Cortex of kidney (tissue), 1 donor: ENCODE data around the gene MAST3.
"Not testable (repeated sequence)": the region's sequence is repeated elsewhere in the genome, so short reads cannot be mapped to it uniquely, and the experiment has no call there.

Experiments used
- DNase-seq: peaks from one replicate; lab custom pipeline; 2025; lab: John Stamatoyannopoulos, UW

The MAST3 gene

GRCh38 chr19:18086590-18087138, 10.9 kb upstream of the MAST3 start, which contains the start of gene IL12RB1:
Gene IL12RB1 (minus strand): TSS chr19:18086934. CDS start chr19:18086823, 111 bp downstream.
- no peak for DNase-seq

DNA sequence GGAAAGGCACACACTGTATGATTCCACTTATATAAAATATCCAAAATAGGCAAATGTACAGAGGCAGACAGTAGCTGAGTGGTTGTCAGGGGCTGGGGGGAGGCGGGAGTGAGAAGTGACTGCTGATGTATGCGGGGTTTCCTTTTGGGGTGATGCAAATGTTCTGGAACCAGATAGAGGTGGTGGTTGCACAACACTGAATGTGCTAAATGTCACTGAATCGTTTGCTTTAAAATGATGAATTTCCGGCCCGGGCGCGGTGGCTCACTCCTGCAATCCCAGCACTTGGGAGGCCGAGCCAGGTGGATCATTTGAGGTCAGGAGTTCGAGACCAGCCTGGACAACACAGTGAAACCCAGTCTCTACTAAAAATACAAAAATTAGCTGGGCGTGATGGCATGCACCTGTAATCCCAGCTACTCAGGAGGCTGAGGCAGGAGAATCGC, 8.5 kb upstream of the MAST3 start:
- not testable (repeated sequence) for DNase-seq

GRCh38 chr19:18089726-18090125, 7.9 kb upstream of the MAST3 start:
- DNase-seq, result no peak

- no peak for DNase-seq
These were observed 6.9 kb upstream of the MAST3 start for GRCh38 chr19:18090545-18091216.

DNA sequence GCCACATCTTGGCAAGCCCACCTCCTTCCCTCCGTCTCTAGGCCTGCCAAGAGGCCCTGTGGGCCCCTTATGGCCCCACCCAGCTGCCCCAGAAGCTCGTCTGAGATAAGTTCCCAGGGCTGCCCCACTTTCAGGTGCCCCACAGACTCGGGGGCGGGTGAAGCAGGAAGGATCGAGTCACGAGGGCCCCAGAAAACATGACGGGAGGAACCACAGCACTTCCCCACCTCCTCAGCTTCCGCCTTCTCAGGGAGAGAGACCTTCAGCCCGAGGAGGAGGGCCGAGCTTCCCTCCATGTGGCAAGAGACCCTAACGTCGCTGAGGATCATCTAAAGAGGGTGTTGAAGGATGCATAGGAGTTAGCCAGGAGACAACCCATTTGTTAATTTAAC, 6.4 kb upstream of the MAST3 start:
- no peak for DNase-seq

DNA sequence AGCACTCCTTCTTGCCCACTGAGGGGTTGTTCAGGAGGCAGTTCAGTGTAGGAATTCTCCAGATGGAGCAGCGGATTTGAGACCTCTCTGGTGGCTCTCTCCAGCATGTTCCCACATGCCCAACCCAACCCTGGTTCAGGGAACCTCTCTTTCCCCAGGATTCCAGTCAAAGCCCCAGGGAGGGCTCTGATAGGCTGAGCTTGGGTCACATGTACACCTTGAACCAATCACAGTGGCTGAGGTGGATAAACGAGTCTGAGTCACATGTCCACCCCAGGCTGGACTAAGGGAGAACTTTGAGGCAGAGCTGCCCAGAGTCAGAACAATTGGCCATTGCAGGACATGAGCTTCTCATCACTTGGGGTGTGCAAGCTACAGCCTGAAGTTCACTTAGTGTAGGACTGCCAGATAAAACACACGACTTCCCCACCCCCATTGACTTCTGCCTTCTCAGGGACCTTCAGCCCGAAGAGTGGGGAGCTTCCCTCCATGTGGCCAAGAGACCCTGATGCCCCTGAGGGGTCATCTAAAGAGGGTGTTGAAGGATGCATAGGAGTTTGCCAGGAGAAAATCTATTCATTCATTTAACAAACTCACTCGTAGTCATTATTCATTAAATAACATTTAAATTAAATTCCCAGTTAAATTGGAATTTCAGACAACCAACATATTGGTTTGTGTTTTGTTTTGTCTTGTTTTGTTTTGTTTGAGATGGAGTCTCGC, 4.0 kb upstream of the MAST3 start:
- DNase-seq, result no peak

DNA sequence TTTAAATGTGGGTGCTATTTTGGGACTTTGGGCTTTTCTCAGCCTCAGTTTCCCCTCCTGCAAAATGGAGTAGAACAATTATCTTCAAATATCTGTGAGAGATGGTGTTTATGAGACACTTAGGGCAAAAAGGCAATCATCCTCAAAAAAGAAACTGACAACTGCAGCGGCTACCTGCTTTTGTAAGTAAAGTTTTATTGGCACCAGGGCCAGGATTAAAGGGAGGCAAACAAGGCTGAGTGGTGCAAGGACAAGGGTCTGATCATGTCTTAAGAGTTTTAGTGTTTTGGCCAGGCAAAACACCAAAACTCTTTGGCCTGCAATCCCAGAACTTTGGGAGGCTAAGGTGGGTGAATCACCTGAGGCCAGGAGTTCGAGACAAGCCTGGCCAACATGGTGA, 1.3 kb upstream of the MAST3 start:
- no peak for DNase-seq

GRCh38 chr19:18097993-18098890, 664 bp downstream of the MAST3 start:
- no peak for DNase-seq

DNA sequence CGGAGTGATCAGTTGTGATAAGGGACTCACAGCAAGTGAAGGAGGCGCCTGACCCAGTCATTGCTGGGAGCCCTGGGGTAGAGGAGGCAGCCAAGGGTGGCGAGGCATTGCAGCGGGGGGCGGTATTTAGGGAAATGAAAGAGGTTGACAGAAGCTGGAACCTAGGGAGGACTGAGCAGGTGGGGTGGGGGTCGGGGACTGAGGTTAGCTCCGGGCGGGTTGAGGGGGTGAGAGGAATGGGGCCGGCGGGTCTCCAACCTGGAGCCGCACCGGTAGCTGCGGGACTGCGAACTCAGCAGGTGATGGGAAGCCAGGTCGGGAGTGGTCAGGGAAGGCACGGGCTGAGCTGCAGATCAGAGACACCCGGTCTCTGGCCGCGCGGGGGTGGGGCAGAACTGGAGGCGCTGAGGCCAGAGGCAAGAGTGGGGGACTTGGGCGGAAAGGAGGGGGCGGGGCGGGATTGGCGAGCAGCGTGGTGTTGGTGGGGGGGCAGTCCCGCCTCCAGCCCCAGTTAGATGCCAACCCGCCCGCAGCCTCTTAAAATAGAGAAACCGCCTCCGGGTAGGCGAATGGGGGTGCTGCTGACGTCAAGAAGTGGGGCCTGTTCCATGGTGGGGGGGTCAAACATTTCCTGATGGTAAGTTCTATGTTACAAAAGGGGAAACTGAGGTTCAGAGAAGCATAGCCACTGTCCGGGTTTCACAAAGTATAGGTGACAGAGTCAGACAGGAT, 1.5 kb downstream of the MAST3 start:
- DNase-seq, result no peak

DNA sequence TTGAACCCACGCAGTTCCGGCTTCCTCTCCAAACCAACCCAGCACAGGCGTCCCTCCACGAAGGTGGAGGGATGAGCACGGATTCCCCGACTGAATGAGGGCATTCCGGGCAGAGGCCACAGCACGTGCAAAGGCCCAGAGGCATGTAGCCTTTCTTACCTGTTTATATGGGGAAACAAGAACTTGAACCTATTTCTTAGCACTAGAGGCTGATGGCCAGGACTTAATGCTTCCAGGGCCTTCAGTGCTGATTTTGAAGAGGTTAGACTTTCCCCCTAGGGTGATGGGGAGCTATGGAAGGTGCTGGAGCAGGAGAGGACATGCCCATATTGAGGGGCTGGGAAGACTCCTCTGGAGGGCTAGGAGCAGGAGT, 2.0 kb downstream of the MAST3 start:
- no peak for DNase-seq

DNA sequence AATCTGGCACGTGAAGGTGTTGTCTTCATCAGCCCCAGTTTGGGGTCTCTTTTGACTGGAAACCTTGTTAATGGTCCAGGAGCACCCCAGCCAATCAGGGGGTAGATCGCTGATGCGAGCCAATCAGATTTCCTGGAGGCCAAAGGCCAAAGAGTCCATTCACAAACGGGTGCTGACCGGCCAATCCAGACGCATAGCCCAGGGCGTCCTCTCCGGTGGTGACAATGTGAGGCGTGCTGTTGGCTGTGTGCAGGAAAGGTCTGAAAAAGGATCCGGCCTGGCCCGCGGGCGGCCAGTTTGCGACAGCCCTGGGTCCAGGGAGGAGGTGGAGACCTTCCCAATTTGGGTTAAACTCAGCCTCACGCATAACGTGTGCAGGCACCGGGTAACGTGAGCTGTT, 3.1 kb downstream of the MAST3 start:
- DNase-seq, result no peak

DNA sequence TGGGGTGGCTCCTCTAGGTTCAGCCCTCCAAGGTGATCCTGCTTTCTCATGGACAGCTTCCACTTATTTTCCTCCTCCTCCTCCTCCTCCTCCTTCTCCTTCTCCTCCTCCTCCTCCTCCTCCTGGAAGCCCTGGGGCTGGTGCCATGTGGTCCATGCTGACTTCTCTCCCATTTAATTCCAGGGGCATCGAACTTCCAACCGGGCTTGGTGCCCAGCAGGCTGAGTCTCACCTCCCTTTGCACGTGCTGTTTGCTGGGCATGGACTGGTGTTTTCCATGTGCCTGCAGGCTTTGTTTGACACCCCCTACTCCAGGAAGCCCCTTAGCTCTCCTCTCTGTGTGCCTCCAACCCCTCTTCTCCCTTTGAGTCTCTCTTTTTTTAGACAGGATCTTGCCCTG, 3.7 kb downstream of the MAST3 start:
- DNase-seq, result no peak

GRCh38 chr19:18102916-18103542, 5.5 kb downstream of the MAST3 start:
- no peak for DNase-seq

- no peak for DNase-seq
These were observed 7.2 kb downstream of the MAST3 start for GRCh38 chr19:18104793-18105131.

GRCh38 chr19:18105259-18105658, 7.7 kb downstream of the MAST3 start:
- DNase-seq, result not testable (repeated sequence)

DNA sequence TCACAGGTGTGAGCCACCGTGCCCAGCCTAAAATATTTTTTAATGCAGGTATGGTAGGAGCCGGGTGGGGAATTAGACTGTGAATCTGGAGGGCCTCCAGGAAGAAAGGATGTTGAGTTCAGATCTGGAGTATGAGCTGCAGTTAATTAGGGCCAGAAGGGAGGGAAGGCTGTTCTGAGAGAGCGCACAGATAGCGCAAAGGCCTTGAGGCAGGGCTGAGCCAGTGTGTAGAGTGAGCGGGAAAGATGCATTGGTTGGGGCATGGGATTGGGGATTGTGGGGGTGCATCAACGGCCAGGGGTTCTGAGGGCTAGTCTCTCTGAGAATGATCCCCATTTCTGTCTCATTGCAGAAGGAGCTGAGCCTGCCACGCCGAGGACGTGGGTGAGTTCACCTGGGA, 9.7 kb downstream of the MAST3 start:
- DNase-seq, result no peak

GRCh38 chr19:18108897-18109296, 11.3 kb downstream of the MAST3 start:
- DNase-seq, result no peak

DNA sequence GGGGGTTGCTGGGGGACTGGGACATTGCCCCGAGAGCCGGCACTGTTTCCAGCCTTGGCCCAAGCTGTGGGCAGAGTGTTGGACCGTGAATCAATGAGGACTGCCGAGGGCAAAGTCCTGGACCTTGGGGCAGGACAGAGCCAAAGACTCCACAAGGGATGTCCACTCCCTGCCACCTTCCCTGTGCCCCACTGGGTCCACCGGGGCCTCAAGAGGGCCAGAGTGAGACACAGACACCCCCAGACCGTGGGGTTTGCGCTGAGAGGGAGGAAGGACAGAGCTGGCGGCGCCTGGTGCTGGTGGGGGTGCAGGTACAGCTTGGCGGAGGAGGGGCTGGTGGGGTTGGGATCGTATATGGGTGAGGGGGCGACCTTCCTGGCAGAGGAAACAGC, 11.8 kb downstream of the MAST3 start:
- DNase-seq, result no peak

GRCh38 chr19:18109733-18110608, 12.4 kb downstream of the MAST3 start:
- DNase-seq, result no peak

GRCh38 chr19:18110609-18111232, 13.1 kb downstream of the MAST3 start:
- no peak for DNase-seq
